Endothelial cell of umbilical vein (primary cell): ENCODE data around the gene RDH5. TPM values are rescaled to one million over a fixed set of nuclear protein-coding genes. Genes with fewer than 3 reads are reported as not detected.

Source experiments
- BruUV-seq: library from RNA; stranded (reverse); fragments of 400-500 nt; replicated peaks from 2 replicates; lab custom pipeline; 2021; lab: Mats Ljungman, UMichigan
- CTCF ChIA-PET: fragments of 300-600, 350-600 bp; sonication (Branson Sonifier 250); formaldehyde crosslinking; loops from one replicate; lab custom pipeline; 2021; ENCODE audit warnings: antibody characterized with exemption, inconsistent platforms; lab: Charles Lee
- POLR2A ChIA-PET: fragments of 300-600, 350-600 bp; sonication (Branson Sonifier 250); formaldehyde crosslinking; loops from one replicate; lab custom pipeline; 2021; ENCODE audit warnings: antibody characterized with exemption, inconsistent platforms; lab: Charles Lee
- DNase-seq: peaks from one replicate; pipeline ENCODE4 v3.0.0-alpha.2; 2011; ENCODE audit warnings: low read depth, low spot score
- FAIRE-seq: peaks from 2 replicates; lab custom pipeline; 2011; peaks lifted over from hg19 to GRCh38; lab: Jason Lieb, UNC
- H2AFZ ChIP-seq: 2 replicates; pipeline ENCODE4 v1.6.0; 2012; ENCODE audit warnings: low read depth, low read length, control low read depth, inconsistent platforms
- H3K27ac ChIP-seq: 2 replicates; pipeline ENCODE4 v1.5.1; 2011; ENCODE audit warnings: low read depth, mild to moderate bottlenecking, control low read depth, low read length, moderate library complexity; ENCODE audit not compliant: insufficient read depth
- H3K27me3 ChIP-seq, 2 experiments: 2 replicates each; pipeline versions ENCODE4 v1.6.0 to v1.6.1; 2011; ENCODE audit warnings: low read length in 2 of 2, mixed read lengths in 1 of 2; ENCODE audit not compliant: control insufficient read depth in 2 of 2, insufficient read depth in 2 of 2
- H3K36me3 ChIP-seq, 2 experiments: 2 replicates in 1 of 2; 3 replicates in 1 of 2; pipeline ENCODE4 v1.5.1; 2011; ENCODE audit warnings: low read length in 2 of 2, mild to moderate bottlenecking in 1 of 2, moderate library complexity in 1 of 2; ENCODE audit not compliant: control insufficient read depth in 2 of 2, insufficient read depth in 2 of 2; ENCODE audit errors: extremely low read depth in 1 of 2
- H3K4me1 ChIP-seq: 3 replicates; pipeline ENCODE4 v1.5.1; 2011; ENCODE audit warnings: mild to moderate bottlenecking, low read length; ENCODE audit not compliant: control insufficient read depth, insufficient read depth; ENCODE audit errors: extremely low read depth
- H3K4me2 ChIP-seq: 2 replicates; pipeline ENCODE4 v1.6.1; 2011; ENCODE audit warnings: low read length, control low read depth, mixed read lengths; ENCODE audit not compliant: insufficient read depth
- H3K4me3 ChIP-seq, 3 experiments: fragments of 200-600 bp in 1 of 3; sonication (generic), shearing (Covaris generic) in 1 of 3; replicated peaks in 1 of 3; 2 replicates each; pipeline ENCODE4 v1.5.1; 2011 to 2016; ENCODE audit warnings: control low read depth in 3 of 3, low read length in 3 of 3, mild to moderate bottlenecking in 2 of 3, inconsistent platforms in 1 of 3, low read depth in 1 of 3, moderate library complexity in 1 of 3; ENCODE audit not compliant: insufficient read depth in 1 of 3
- H3K79me2 ChIP-seq: 2 replicates; pipeline ENCODE4 v1.6.0; 2012; ENCODE audit warnings: low read length, inconsistent platforms; ENCODE audit not compliant: control insufficient read depth, insufficient read depth
- H3K9ac ChIP-seq: replicated peaks from 2 replicates; pipeline ENCODE3; 2011; ENCODE audit warnings: low read length, control low read depth; ENCODE audit not compliant: insufficient read depth; ENCODE audit errors: extremely low read depth
- H3K9me1 ChIP-seq: replicated peaks from 3 replicates; pipeline ENCODE4 v1.6.0; 2011; ENCODE audit warnings: mild to moderate bottlenecking, low read length; ENCODE audit not compliant: control insufficient read depth, insufficient read depth; ENCODE audit errors: extremely low read depth
- H3K9me3 ChIP-seq: replicated peaks from 2 replicates; pipeline ENCODE4 v1.5.1; 2012; ENCODE audit warnings: low read length, inconsistent platforms; ENCODE audit not compliant: control insufficient read depth, insufficient read depth
- H4K20me1 ChIP-seq: replicated peaks from 2 replicates; pipeline ENCODE3; 2011; ENCODE audit warnings: mild to moderate bottlenecking, low read length; ENCODE audit not compliant: control insufficient read depth, insufficient read depth; ENCODE audit errors: extremely low read depth
- CTCF ChIP-seq, 2 donors: IDR thresholded peaks; 1 replicate in 1 of 2; 2 replicates in 1 of 2; pipeline ENCODE4 v1.5.1; 2011; ENCODE audit warnings: low read length in 2 of 2, mild to moderate bottlenecking in 2 of 2, moderate library complexity in 2 of 2, control low read depth in 1 of 2, inconsistent platforms in 1 of 2, low read depth in 1 of 2; ENCODE audit not compliant: insufficient read depth in 1 of 2; ENCODE audit errors: extremely low read depth in 1 of 2
- EZH2 ChIP-seq: IDR thresholded peaks from 2 replicates; pipeline ENCODE4 v1.6.1; 2012; ENCODE audit warnings: borderline replicate concordance, low read depth, mild to moderate bottlenecking, moderate library complexity, low read length, inconsistent platforms; ENCODE audit not compliant: severe bottlenecking
- GATA2 ChIP-seq: IDR thresholded peaks from 2 replicates; pipeline ENCODE4 v1.7.0; 2011; ENCODE audit warnings: low read depth, mild to moderate bottlenecking, moderate library complexity, mixed read lengths, low read length; ENCODE audit not compliant: insufficient read length, insufficient read depth
- MYC ChIP-seq: IDR thresholded peaks from one replicate; pipeline ENCODE4 v1.6.1; 2011; ENCODE audit warnings: mild to moderate bottlenecking, low read depth, low read length
- POLR2A ChIP-seq: IDR thresholded peaks from 2 replicates; pipeline ENCODE4 v1.6.1; 2012; ENCODE audit warnings: low read depth, mild to moderate bottlenecking, control low read depth, low read length
- dilution Hi-C: fragments of 300-500 bp; cut with MboI; formaldehyde crosslinking; loops from one replicate; pipeline ENCODE4 v1.15.0; 2019; ENCODE audit warnings: low sequenced_read_pairs; ENCODE audit not compliant: extremely low pct_ligation_motif_present
- intact Hi-C: fragments of 100-400 bp; cut with micrococcal nuclease; formaldehyde crosslinking; loops from one replicate; pipeline ENCODE4 v1.10.0; 2022
- polyA plus RNA-seq, 4 experiments: library from polyadenylated mRNA; depleted of rRNA in 3 of 4; stranded (reverse) in 3 of 4; unstranded in 1 of 4; fragments of >200 nt; gene quantifications; 2 replicates each; pipeline versions ENCODE4 v1.2.1 to v1.2.3, GENCODE V29; 2011 to 2012; ENCODE audit warnings: missing spikeins in 1 of 4
- total RNA-seq: library from RNA; stranded (reverse); gene quantifications from 2 replicates; pipeline ENCODE4 v1.2.3, GENCODE V29; 2021

RDH5 gene
- total and polyA plus RNA-seq, 2 donors (not counting 3 experiments of a cell fraction or from before 2014, with no cell fraction given), result 2.7 to 3.7 TPM

DNA sequence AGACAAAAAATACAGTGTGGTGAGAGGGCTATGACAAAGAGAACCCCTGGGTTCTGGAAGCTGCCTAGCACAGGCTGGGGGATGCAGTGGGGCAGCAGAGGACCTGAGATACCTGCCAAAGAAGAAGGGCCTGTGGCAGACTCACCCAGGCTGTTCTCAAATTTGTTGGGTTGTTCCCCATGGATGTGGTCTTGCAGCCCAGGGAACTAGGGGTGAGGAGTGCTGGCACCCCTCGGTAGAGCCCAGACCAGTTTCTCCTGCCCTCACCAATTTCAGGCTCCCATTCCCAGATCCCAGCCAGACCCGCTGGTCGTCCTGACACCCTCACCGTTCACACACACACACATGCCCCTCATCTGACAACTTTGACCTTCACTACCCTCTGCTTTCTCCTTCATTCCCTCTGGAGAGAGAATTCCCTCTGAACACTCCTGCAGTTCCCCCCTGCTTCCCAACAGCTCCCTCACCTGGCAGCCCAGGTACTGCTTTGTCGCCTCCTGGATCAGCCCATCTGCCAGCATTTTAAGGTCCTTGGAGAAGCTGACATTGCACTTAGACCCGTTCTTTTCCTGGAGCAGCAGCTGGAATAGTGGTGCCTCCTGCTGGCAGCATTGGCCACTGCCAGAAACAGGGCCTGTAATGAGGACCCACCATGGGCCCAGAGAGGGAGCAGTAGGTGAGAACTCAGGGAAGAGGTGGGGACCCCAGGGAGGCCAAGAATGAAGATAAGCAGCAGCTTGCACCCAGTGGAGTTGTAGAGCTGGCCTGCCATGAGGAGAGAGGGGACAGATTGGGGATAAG lies 16.8 kb downstream of the RDH5 start:
- ChIA-PET CTCF (interaction anchor here (0.6 to 8.2 kb wide), 18 partner anchors 7 to 548 kb away, joined by 3 to 151 read pairs (median 7); partner anchors contain the start of genes BLOC1S1, CD63, RAB5B and RDH5), POLR2A (interaction anchor here (0.6 kb wide), 1 partner anchor 8 kb away, joined by 5 read pairs; no protein-coding TSS in a partner anchor)
- FAIRE-seq (peak; percentile 83), DNase-seq (peak; percentile 69)
- no peaks in the 10 kb centered on the region for H4K20me1 ChIP-seq
- peaks cover 11% of the 10 kb centered on the region for H3K4me1 ChIP-seq
- no peak overlapping the region for H3K4me3 ChIP-seq
- no peak overlapping the region for H3K9ac ChIP-seq
- no peaks in the 10 kb centered on the region for H3K36me3 ChIP-seq
- BruUV-seq, result no TSS peak
- no peaks in the 10 kb centered on the region for H3K79me2 ChIP-seq
- intact Hi-C loops, result loop anchor here (1.0 to 5.0 kb wide), 6 partner anchors 8 to 91 kb away; partner anchors contain the start of genes CD63, ORMDL2 and SARNP
- no peak overlapping the region for H3K4me2 ChIP-seq
- H3K9me3 ChIP-seq, result no peaks in the 10 kb centered on the region
- no peaks in the 10 kb centered on the region for H3K27me3 ChIP-seq
- TF ChIP-seq MYC, result no peak
- TF ChIP-seq POLR2A, result no peak
- no peak for TF ChIP-seq GATA2
- peak; percentile 89 to 96 for TF ChIP-seq CTCF (IDR thresholded peaks at IDR 0.05; ENCODE audit: extremely low read depth in 1 of 2, insufficient read depth in 1 of 2, low read depth in 1 of 2, low read length in 2 of 2)
- no peak for TF ChIP-seq EZH2
- no peak overlapping the region for H3K27ac ChIP-seq
- H2AFZ ChIP-seq, result no peak overlapping the region
- H3K9me1 ChIP-seq, result no peaks in the 10 kb centered on the region
- dilution Hi-C loops, result no loop called here
